ENCODE data around the gene SCRG1. TPM values are rescaled to one million over a fixed set of nuclear protein-coding genes. Genes with fewer than 3 reads are reported as not detected.

SCRG1 gene
- total RNA-seq, 1 experiment from 2014 or later = not detected

GRCh38 chr4:173398220-173398619, 696 bp downstream of the SCRG1 start:
- no peak overlapping the region for H3K4me3 ChIP-seq
- no peaks in the 10 kb centered on the region for H3K36me3 ChIP-seq (ENCODE audit: low read depth)
- no peaks in the 10 kb centered on the region for H3K9me2 ChIP-seq (ENCODE audit: insufficient read depth)
- intact Hi-C loops (cut with micrococcal nuclease; ENCODE audit: unreplicated experiment) = no loop called here
- H3K9me3 ChIP-seq (ENCODE audit: insufficient read depth, low read depth) = no peaks in the 10 kb centered on the region
- no peak for DNase-seq
- CTCF ChIA-PET = no interaction called here
- BruUV-seq (replicated peaks) = no TSS peak
- no peaks in the 10 kb centered on the region for H4K20me1 ChIP-seq (ENCODE audit: insufficient read depth)
- no peak overlapping the region for H3K4me2 ChIP-seq
- POLR2A ChIA-PET (ENCODE audit: unreplicated experiment) = no interaction called here
- H2AFZ ChIP-seq = no peak overlapping the region
- no peaks in the 10 kb centered on the region for H3K27me3 ChIP-seq (ENCODE audit: insufficient read depth, low read depth)
- no peak overlapping the region for H3K27ac ChIP-seq
- no peaks in the 10 kb centered on the region for H3K4me1 ChIP-seq (replicated peaks; ENCODE audit: insufficient read depth)
- no peaks in the 10 kb centered on the region for H3F3A ChIP-seq (ENCODE audit: insufficient read depth, low read depth)
- H3K79me2 ChIP-seq (ENCODE audit: low read depth) = no peaks in the 10 kb centered on the region
- no peak for TF ChIP-seq CTCF (conservative IDR thresholded peaks at IDR 0.05)
- TF ChIP-seq EZH2 (IDR thresholded peaks at IDR 0.05; ENCODE audit: low read depth) = no peak

- no peak overlapping the region for H3K4me2 ChIP-seq
- BruUV-seq (replicated peaks) = no TSS peak
- CTCF ChIA-PET = no interaction called here
- no peak overlapping the region for H3K4me3 ChIP-seq
- POLR2A ChIA-PET (ENCODE audit: unreplicated experiment) = no interaction called here
- intact Hi-C loops (cut with micrococcal nuclease; ENCODE audit: unreplicated experiment) = no loop called here
- no peaks in the 10 kb centered on the region for H3F3A ChIP-seq (ENCODE audit: insufficient read depth, low read depth)
- no peaks in the 10 kb centered on the region for H3K9me2 ChIP-seq (ENCODE audit: insufficient read depth)
- no peaks in the 10 kb centered on the region for H3K27me3 ChIP-seq (ENCODE audit: insufficient read depth, low read depth)
- no peak overlapping the region for H2AFZ ChIP-seq
- no peaks in the 10 kb centered on the region for H3K79me2 ChIP-seq (ENCODE audit: low read depth)
- H4K20me1 ChIP-seq (ENCODE audit: insufficient read depth) = no peaks in the 10 kb centered on the region
- H3K9me3 ChIP-seq (ENCODE audit: insufficient read depth, low read depth) = no peaks in the 10 kb centered on the region
- TF ChIP-seq EZH2 (IDR thresholded peaks at IDR 0.05; ENCODE audit: low read depth) = no peak
- TF ChIP-seq CTCF (conservative IDR thresholded peaks at IDR 0.05) = no peak
- no peak overlapping the region for H3K27ac ChIP-seq
- no peaks in the 10 kb centered on the region for H3K36me3 ChIP-seq (ENCODE audit: low read depth)
- no peaks in the 10 kb centered on the region for H3K4me1 ChIP-seq (replicated peaks; ENCODE audit: insufficient read depth)
- no peak for DNase-seq
Observed at GRCh38 chr4:173397604-173398003, 1.3 kb downstream of the SCRG1 start.

GRCh38 chr4:173391701-173392100, 7.2 kb downstream of the SCRG1 start:
- TF ChIP-seq EZH2 (IDR thresholded peaks at IDR 0.05; ENCODE audit: low read depth) (no peak), CTCF (conservative IDR thresholded peaks at IDR 0.05) (no peak)
- no peaks in the 10 kb centered on the region for H3K79me2 ChIP-seq (ENCODE audit: low read depth)
- no peaks in the 10 kb centered on the region for H4K20me1 ChIP-seq (ENCODE audit: insufficient read depth)
- no peaks in the 10 kb centered on the region for H3K9me2 ChIP-seq (ENCODE audit: insufficient read depth)
- BruUV-seq (replicated peaks) = no TSS peak
- no peaks in the 10 kb centered on the region for H3K27me3 ChIP-seq (ENCODE audit: insufficient read depth, low read depth)
- CTCF ChIA-PET = no interaction called here
- H3K27ac ChIP-seq = no peak overlapping the region
- no peak for DNase-seq
- no peak overlapping the region for H2AFZ ChIP-seq
- POLR2A ChIA-PET (ENCODE audit: unreplicated experiment) = no interaction called here
- no peak overlapping the region for H3K4me2 ChIP-seq
- no peaks in the 10 kb centered on the region for H3K36me3 ChIP-seq (ENCODE audit: low read depth)
- no peak overlapping the region for H3K4me3 ChIP-seq
- no peaks in the 10 kb centered on the region for H3F3A ChIP-seq (ENCODE audit: insufficient read depth, low read depth)
- intact Hi-C loops (cut with micrococcal nuclease; ENCODE audit: unreplicated experiment) = no loop called here
- H3K4me1 ChIP-seq (replicated peaks; ENCODE audit: insufficient read depth) = no peaks in the 10 kb centered on the region
- H3K9me3 ChIP-seq (ENCODE audit: insufficient read depth, low read depth) = no peaks in the 10 kb centered on the region

All from PC-9 (cell line).